Keratinocyte (primary cell): ENCODE measurements around the gene SELENOO. TPM values are rescaled to one million over a fixed set of nuclear protein-coding genes. Genes with fewer than 3 reads are reported as not detected.

ENCODE experiments used
- DNase-seq: peaks from one replicate; pipeline ENCODE4 v3.0.0-alpha.2; 2011; ENCODE audit warnings: low read depth, missing footprints, low spot score
- FAIRE-seq: peaks from 2 replicates; lab custom pipeline; 2011; peaks lifted over from hg19 to GRCh38; lab: Jason Lieb, UNC
- H2AFZ ChIP-seq: 2 replicates; pipeline ENCODE4 v1.6.0; 2012; ENCODE audit warnings: low read length, control low read depth, inconsistent platforms; ENCODE audit not compliant: control insufficient read depth
- H3K27ac ChIP-seq: 2 replicates; pipeline ENCODE4 v1.5.1; 2011; ENCODE audit warnings: low read length; ENCODE audit not compliant: control insufficient read depth, insufficient read depth
- H3K27me3 ChIP-seq: 3 replicates; pipeline ENCODE4 v1.6.0; 2011; ENCODE audit warnings: low read length; ENCODE audit not compliant: control insufficient read depth, insufficient read depth; ENCODE audit errors: extremely low read depth
- H3K36me3 ChIP-seq, 2 experiments: 2 replicates in 1 of 2; 3 replicates in 1 of 2; pipeline ENCODE4 v1.5.1; 2011; ENCODE audit warnings: low read length in 2 of 2, mild to moderate bottlenecking in 1 of 2; ENCODE audit not compliant: control insufficient read depth in 2 of 2, insufficient read depth in 2 of 2; ENCODE audit errors: extremely low read depth in 1 of 2
- H3K4me1 ChIP-seq: 3 replicates; pipeline ENCODE4 v1.5.1; 2011; ENCODE audit warnings: low read length; ENCODE audit not compliant: control insufficient read depth, insufficient read depth; ENCODE audit errors: extremely low read depth
- H3K4me2 ChIP-seq: 3 replicates; pipeline ENCODE4 v1.6.0; 2011; ENCODE audit warnings: low read depth, low read length; ENCODE audit not compliant: control insufficient read depth, insufficient read depth; ENCODE audit errors: extremely low read depth
- H3K4me3 ChIP-seq, 3 experiments: fragments of 200-600 bp in 1 of 3; sonication (generic) in 1 of 3; 2 replicates in 2 of 3; 3 replicates in 1 of 3; pipeline ENCODE4 v1.5.1; 2011 to 2016; ENCODE audit warnings: low read length in 3 of 3, mild to moderate bottlenecking in 3 of 3, control low read depth in 2 of 3, inconsistent platforms in 1 of 3, low read depth in 1 of 3, mixed read lengths in 1 of 3, mixed run types in 1 of 3, moderate library complexity in 1 of 3; ENCODE audit not compliant: control insufficient read depth in 2 of 3, insufficient read depth in 2 of 3; ENCODE audit errors: extremely low read depth in 1 of 3
- H3K79me2 ChIP-seq: 2 replicates; pipeline ENCODE4 v1.6.0; 2012; ENCODE audit warnings: low read length; ENCODE audit not compliant: control insufficient read depth, insufficient read depth
- H3K9ac ChIP-seq: 3 replicates; pipeline ENCODE4 v1.6.0; 2011; ENCODE audit warnings: low read length; ENCODE audit not compliant: control insufficient read depth, insufficient read depth; ENCODE audit errors: extremely low read depth
- H3K9me1 ChIP-seq: 3 replicates; pipeline ENCODE4 v1.6.0; 2011; ENCODE audit warnings: low read length; ENCODE audit not compliant: control insufficient read depth, insufficient read depth; ENCODE audit errors: extremely low read depth
- H3K9me3 ChIP-seq: 2 replicates; pipeline ENCODE4 v1.5.1; 2012; ENCODE audit warnings: low read depth, low read length; ENCODE audit not compliant: control insufficient read depth
- H4K20me1 ChIP-seq: 3 replicates; pipeline ENCODE4 v1.6.0; 2011; ENCODE audit warnings: low read length; ENCODE audit not compliant: control insufficient read depth, insufficient read depth; ENCODE audit errors: extremely low read depth
- EZH2 ChIP-seq: IDR thresholded peaks from one replicate; pipeline ENCODE4 v1.6.1; 2012; ENCODE audit warnings: inconsistent platforms, mild to moderate bottlenecking, low read length, moderate library complexity
- dilution Hi-C: fragments of 300-500 bp; cut with MboI; formaldehyde crosslinking; loops from one replicate; pipeline ENCODE4 v1.7.0; 2020; ENCODE audit warnings: low sequenced_read_pairs; ENCODE audit not compliant: extremely low pct_ligation_motif_present
- polyA plus RNA-seq, 5 experiments: library from polyadenylated mRNA; depleted of rRNA in 3 of 5; stranded (reverse) in 3 of 5; stranded (forward) in 1 of 5; unstranded in 1 of 5; fragments of >200 nt; gene quantifications; 1 replicate in 1 of 5; 2 replicates in 3 of 5; 3 replicates in 1 of 5; pipeline versions ENCODE4 v1.2.1 to v1.2.3, GENCODE V29; 2011 to 2012; ENCODE audit warnings: missing spikeins in 2 of 5, low read depth in 1 of 5, low replicate concordance in 1 of 5
- TF ChIP-seq, protein P1 (sequence below), 3 experiments: IDR thresholded peaks in 1 of 3; conservative IDR thresholded peaks in 1 of 3; optimal IDR thresholded peaks in 1 of 3; 2 replicates in 2 of 3; 3 replicates in 1 of 3; pipeline versions ENCODE3 to v1.5.1; 2011; ENCODE audit warnings: low read length in 3 of 3, mild to moderate bottlenecking in 3 of 3, moderate library complexity in 2 of 3, control low read depth in 1 of 3, inconsistent platforms in 1 of 3; ENCODE audit not compliant: insufficient read depth in 2 of 3; ENCODE audit errors: extremely low read depth in 1 of 3

SELENOO gene
- polyA plus RNA-seq, 1 donor (not counting 4 experiments of a cell fraction or from before 2014, with no cell fraction given), result 14.4 TPM

GRCh38 chr22:50248196-50249081 is 47.6 kb downstream of the SELENOO start:
- Histone ChIP-seq H3K9ac (no peak overlapping the region), H3K27ac (no peak overlapping the region)

GRCh38 chr22:50249341-50250248 is 48.8 kb downstream of the SELENOO start:
- Histone ChIP-seq H3K9ac (no peak overlapping the region), H3K9me1 (no peaks in the 10 kb centered on the region), H2AFZ (no peak overlapping the region), H3K9me3 (no peaks in the 10 kb centered on the region), H3K4me2 (peak overlapping the region; percentile 83), H3K79me2 (peaks cover 16% of the 10 kb centered on the region), H3K36me3 (peaks cover 5 to 9% of the 10 kb centered on the region in 2 experiments), H3K4me3 (no peak overlapping the region), H3K4me1 (peaks cover 12% of the 10 kb centered on the region), H3K27ac (no peak overlapping the region), H3K27me3 (no peaks in the 10 kb centered on the region), H4K20me1 (no peaks in the 10 kb centered on the region)
- FAIRE-seq (no peak), DNase-seq (no peak)
- dilution Hi-C loops, result no loop called here
- TF ChIP-seq, protein P1, sequence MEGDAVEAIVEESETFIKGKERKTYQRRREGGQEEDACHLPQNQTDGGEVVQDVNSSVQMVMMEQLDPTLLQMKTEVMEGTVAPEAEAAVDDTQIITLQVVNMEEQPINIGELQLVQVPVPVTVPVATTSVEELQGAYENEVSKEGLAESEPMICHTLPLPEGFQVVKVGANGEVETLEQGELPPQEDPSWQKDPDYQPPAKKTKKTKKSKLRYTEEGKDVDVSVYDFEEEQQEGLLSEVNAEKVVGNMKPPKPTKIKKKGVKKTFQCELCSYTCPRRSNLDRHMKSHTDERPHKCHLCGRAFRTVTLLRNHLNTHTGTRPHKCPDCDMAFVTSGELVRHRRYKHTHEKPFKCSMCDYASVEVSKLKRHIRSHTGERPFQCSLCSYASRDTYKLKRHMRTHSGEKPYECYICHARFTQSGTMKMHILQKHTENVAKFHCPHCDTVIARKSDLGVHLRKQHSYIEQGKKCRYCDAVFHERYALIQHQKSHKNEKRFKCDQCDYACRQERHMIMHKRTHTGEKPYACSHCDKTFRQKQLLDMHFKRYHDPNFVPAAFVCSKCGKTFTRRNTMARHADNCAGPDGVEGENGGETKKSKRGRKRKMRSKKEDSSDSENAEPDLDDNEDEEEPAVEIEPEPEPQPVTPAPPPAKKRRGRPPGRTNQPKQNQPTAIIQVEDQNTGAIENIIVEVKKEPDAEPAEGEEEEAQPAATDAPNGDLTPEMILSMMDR (optimal IDR thresholded peaks at IDR 0.05 in 1 of 3, IDR thresholded peaks at IDR 0.05 in 1 of 3, conservative IDR thresholded peaks at IDR 0.05 in 1 of 3; ENCODE audit: extremely low read depth in 1 of 3, insufficient read depth in 2 of 3, low read length in 3 of 3), result no peak
- TF ChIP-seq EZH2, result no peak

More at GRCh38 chr22:50248196-50249081, 47.6 kb downstream of the SELENOO start:
- DNase-seq (no peak), FAIRE-seq (no peak)
- peaks cover 27% of the 10 kb centered on the region for H3K79me2 ChIP-seq
- no peaks in the 10 kb centered on the region for H3K9me1 ChIP-seq
- H3K4me1 ChIP-seq, result peaks cover 15% of the 10 kb centered on the region
- H3K9me3 ChIP-seq, result no peaks in the 10 kb centered on the region
- H3K27me3 ChIP-seq, result no peaks in the 10 kb centered on the region
- H2AFZ ChIP-seq, result no peak overlapping the region
- no peak overlapping the region for H3K4me2 ChIP-seq
- dilution Hi-C loops, result no loop called here
- H3K4me3 ChIP-seq, result no peak overlapping the region
- peaks cover 4 to 9% of the 10 kb centered on the region in 2 experiments for H3K36me3 ChIP-seq
- TF ChIP-seq, protein P1 (optimal IDR thresholded peaks at IDR 0.05 in 1 of 3, IDR thresholded peaks at IDR 0.05 in 1 of 3, conservative IDR thresholded peaks at IDR 0.05 in 1 of 3; ENCODE audit: extremely low read depth in 1 of 3, insufficient read depth in 2 of 3, low read length in 3 of 3), result no peak
- no peak for TF ChIP-seq EZH2
- peaks cover 3% of the 10 kb centered on the region for H4K20me1 ChIP-seq
